Muscle of back (tissue), 11 donors: Measurements from ENCODE around the gene COX15. TPM values are rescaled to one million over a fixed set of nuclear protein-coding genes. Genes with fewer than 3 reads are reported as not detected.
"Not testable (repeated sequence)": the region's sequence is repeated elsewhere in the genome, so short reads cannot be mapped to it uniquely, and the experiment has no call there.

ENCODE experiments used
- DNase-seq, 3 donors: peaks; one replicate each; pipeline versions ENCODE4 v3.0.0 to v3.0.0-alpha.2; 2013
- polyA plus RNA-seq, 10 donors: library from polyadenylated mRNA; unstranded; fragments of 120-200 nt; gene quantifications; one replicate each; pipeline ENCODE4 v1.2.1, GENCODE V29; 2013; ENCODE audit not compliant: insufficient read length in 10 of 10

The COX15 gene
- polyA plus RNA-seq, 10 donors, result 23.6 to 37.9 (median 30.7) TPM

GRCh38 chr10:99742701-99743100 is 10.8 kb upstream of the COX15 start:
- DNase-seq, result no peak

GRCh38 chr10:99742254-99742653 is 10.3 kb upstream of the COX15 start:
- DNase-seq, result no peak

GRCh38 chr10:99740933-99741559 is 9.1 kb upstream of the COX15 start:
- no peak for DNase-seq

DNA sequence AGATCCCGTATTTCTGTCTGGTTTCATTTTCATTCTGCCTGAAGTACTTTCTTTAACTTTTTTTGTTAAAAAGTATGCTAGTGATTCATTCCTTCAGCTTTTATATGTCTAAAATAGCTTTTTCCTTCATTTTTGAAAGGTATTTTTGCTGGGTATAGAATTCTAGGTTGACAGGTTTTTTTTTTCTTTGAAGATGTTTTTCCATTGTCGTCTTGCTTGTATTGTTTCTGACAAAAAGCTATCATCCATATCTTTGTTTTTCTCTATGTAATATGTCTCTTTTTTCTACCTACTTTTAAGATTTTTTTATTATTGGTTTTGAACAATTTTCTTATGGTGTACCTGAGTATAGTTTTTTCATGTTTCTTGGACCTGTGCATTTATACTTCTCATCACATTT is 8.3 kb upstream of the COX15 start:
- no peak for DNase-seq

- DNase-seq, result not testable (repeated sequence)
These were observed 2.2 kb upstream of the COX15 start for GRCh38 chr10:99734111-99734510.

DNA sequence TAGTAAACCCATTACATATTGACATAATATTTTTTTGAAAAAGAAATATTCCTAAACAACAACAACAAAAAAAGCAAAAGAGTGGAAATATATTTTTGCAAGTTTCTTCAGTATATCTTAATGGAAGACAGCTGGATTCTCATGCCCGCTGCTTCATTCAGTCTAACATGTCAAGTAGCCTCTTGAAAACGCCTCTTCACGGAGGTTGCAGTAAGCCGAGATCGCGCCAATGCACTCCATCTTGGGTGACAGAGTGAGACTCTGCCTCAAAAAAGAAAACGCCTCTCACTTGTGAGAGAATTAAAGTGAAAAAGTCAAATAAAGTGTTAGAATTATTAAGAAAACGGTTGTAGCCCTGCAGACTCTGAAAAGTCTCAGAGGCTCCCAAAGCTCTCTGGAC is 1.4 kb upstream of the COX15 start:
- DNase-seq, result peak in 1 of 3 donors; percentile 11

- no peak for DNase-seq
These were observed 458 bp downstream of the COX15 start for GRCh38 chr10:99731306-99732032.

GRCh38 chr10:99730026-99730425 is 1.9 kb downstream of the COX15 start:
- DNase-seq, result no peak

- no peak for DNase-seq
These were observed 11.5 kb downstream of the COX15 start for GRCh38 chr10:99720387-99720786.

DNA sequence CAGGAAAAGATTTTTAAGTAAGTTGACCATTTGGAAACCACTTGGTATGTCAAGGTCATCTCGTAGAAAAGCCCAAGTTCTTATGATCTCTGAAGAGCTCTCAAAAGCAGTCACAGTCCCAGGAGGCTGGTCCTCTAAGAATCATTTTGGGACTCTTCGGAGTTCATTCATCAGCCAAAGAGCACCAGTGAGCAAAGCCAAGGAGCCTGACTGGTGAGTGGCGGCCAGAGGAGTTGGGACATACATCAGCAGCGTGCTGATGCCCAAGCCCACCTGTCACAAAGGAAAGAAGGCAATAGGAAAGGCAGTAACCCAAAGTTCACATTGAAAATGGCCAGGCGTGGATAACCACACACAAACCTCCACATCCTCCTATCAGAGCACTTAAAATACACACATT is 17.5 kb downstream of the COX15 start:
- no peak for DNase-seq

GRCh38 chr10:99711129-99711719 is 20.7 kb downstream of the COX15 start:
- DNase-seq, result peak; percentile 35 to 63 (median 37)

DNA sequence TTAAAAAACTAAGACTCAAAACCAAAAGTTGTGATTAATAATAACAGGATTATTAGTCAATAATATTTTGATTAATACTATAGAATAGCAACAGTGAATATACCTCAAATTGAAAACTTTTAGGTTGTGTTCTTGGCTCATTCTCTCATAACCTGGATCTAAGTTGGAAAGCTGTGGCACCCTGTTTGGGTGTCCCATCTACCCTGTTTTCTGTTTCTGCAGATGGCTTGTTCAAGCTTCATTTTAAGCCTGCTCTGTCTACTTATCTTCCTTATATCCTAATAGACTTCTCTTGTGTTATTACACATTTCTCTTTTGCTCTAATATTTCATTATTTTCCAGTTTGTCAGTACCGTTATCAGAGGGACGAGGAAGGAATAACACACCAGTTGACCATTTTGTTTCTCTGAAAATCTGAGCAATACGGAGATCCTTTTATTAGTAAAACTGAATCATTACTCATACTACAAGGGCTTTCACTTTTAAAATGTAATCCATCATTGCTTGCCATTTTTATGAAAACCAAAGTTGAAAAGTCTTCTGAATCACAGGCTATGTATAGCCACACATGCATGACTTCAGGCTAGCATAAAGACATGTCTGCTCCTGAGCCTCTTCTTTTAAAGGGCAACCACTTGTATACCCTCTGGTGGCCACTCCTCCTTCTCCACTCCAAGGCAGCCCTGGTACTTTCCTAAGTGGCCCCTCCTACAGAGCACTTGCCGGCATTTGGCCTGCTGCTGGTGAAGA is 22.3 kb downstream of the COX15 start:
- DNase-seq, result no peak

DNA sequence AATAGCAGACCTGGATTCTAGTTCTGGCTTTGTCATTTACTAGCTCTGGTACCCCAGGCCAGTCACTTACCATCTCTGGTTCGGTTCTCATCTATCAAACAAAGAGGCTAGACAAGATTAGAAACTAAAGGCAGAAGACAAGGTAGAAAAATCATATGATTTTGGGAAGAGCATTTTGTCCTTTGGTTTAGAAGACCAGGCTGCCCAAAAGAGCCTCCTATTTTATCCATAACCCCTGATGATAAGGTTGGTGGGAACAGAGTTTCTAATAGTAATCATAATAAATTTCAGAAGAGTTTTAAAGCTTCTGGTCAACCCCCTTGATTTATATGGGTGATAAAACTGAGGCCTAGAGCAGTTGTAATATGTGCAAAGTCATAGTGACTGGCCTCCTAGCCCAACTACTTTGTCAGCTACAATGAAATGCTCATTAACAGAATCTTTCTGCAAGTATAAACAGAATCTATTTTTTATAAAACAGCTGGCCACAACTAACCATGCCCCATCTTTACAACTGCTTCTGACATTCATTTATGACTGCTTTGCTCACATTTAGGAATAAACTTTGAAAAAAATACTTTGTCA is 23.4 kb downstream of the COX15 start:
- no peak for DNase-seq

- DNase-seq, result no peak
These were observed 31.3 kb downstream of the COX15 start for GRCh38 chr10:99700649-99701048.

DNA sequence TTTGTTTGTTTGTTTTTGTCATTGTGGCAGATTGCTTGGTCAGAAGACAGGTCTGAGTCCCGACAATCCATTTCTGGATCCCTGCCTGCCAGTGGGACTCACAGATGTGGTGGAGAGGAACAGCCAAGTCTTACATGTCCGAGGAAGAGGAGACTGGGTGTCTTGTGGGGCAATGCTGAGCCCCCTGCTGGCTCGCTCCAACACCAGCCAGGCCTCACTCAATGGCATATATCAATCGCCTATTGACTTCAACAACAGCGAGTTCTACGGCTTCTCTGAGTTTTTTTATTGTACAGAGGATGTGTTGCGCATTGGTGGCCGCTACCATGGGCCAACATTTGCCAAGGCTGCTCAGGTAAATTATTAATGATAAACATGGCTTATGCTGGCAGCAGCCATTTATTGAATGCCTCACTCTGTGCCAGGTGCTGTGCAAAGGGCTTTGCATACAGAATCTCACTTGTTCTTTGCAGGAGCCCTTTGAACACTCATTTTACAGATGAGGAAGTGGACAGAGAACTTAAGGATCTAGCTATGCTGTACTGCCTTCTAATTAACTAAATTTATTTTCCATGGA is 33.3 kb downstream of the COX15 start:
- DNase-seq, result no peak

DNA sequence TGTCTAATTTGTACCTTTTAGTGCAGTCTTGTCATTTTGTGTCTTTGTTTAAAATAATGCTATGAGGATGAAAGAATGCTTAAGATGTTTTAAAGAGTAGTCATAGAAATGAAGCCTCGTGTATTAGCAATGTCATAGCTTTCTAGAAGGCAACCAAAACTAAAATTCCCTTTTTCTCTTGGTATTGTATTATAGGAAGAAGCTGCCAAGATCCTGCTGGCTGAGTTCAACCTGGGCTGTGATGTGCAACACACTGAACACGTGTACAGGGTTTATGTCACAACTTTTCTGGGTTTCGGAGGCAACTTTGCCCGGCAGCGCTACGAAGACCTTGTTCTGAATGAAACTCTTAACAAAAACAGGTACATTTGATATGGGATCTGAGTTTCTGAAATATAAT is 36.2 kb downstream of the COX15 start:
- no peak for DNase-seq

DNA sequence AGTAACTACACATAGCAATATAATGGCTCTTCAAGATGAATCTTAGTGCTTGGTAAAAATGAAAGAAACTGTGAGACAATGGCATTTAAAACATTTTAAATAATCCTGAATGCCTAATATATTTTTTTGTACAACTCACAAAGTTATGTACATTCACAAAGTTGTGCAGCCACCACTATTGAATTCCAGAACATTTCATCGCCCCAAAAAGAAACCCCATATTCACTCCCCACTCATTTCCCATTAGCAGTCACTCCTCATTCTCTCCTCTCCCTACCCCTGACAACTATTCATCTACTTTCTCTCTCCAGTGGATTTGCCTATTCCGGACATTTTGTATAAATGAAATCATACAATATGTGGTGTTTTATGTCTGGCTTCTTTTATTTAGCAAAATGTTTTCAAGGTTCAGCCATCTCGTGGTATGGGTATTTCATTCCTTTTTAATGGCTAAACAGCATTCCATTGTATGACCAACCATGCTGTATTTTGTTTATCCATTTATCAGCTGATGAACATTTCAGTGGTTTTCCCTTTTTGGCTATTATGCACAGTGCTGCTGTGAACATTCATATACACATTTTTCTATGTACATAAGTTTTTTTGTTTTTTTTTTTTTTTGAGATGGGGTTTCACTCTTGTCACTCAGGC is 37.9 kb downstream of the COX15 start:
- DNase-seq, result peak in 1 of 3 donors; percentile 54

- DNase-seq, result no peak
These were observed 42.5 kb downstream of the COX15 start for GRCh38 chr10:99689461-99689860.

GRCh38 chr10:99685597-99685967 is 46.3 kb downstream of the COX15 start:
- no peak for DNase-seq

DNA sequence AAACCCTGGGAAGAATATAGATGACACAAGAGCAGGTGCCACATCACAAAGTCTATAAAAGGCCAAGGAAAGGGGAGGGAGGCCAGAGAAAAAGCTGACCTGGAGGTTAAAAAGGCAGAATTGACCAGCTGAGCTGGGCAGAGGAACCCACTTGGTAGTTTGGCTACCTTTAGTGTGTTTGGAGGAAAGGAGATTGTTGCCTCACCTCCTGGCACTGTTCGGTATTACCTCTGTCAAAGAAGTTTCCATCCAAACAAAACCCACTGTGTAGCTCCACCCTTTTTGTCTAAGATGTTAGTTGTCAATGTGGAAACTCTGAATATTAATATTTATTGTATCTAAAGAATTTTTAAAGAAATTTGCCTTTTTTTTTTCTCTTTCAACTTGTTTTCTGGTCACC is 49.2 kb downstream of the COX15 start:
- DNase-seq, result no peak
